Activated CD8-positive, alpha-beta T cell treated with anti-CD3 and anti-CD28 coated beads for 36 hours (primary cell): ENCODE data around the gene GBP4. TPM values are rescaled to one million over a fixed set of nuclear protein-coding genes. Genes with fewer than 3 reads are reported as not detected.

Experiments used
- ATAC-seq: fragments of 200-7000 bp; cut with Tn5 transposase; one replicate; pipeline ENCODE4 v1.10.0; 2021; ENCODE audit warnings: mild to moderate bottlenecking, moderate library complexity
- CTCF ChIA-PET: fragments of 350-600 bp; sonication (Branson Sonifier 250); formaldehyde crosslinking; loops from one replicate; lab custom pipeline; 2021; ENCODE audit warnings: antibody characterized with exemption; lab: Charles Lee
- POLR2A ChIA-PET: fragments of 350-600 bp; sonication (Branson Sonifier 250); formaldehyde crosslinking; loops from one replicate; lab custom pipeline; 2021; ENCODE audit warnings: antibody characterized with exemption; lab: Charles Lee
- DNase-seq: peaks from one replicate; pipeline ENCODE4 v3.0.0-alpha.2; 2020
- H3K27ac Mint-ChIP-seq: one replicate; pipeline ENCODE4 v1.8.0; 2021; ENCODE audit warnings: mild to moderate bottlenecking, mixed read lengths
- H3K27me3 Mint-ChIP-seq: one replicate; pipeline ENCODE4 v1.8.0; 2021; ENCODE audit warnings: mixed read lengths
- H3K36me3 Mint-ChIP-seq: one replicate; pipeline ENCODE4 v1.8.0; 2021; ENCODE audit warnings: low read depth, mixed read lengths
- H3K4me1 Mint-ChIP-seq: one replicate; pipeline ENCODE4 v1.8.0; 2021; ENCODE audit warnings: low read depth, mixed read lengths
- H3K4me3 Mint-ChIP-seq: one replicate; pipeline ENCODE4 v1.8.0; 2021; ENCODE audit warnings: mild to moderate bottlenecking, moderate library complexity, mixed read lengths
- H3K9me3 Mint-ChIP-seq: one replicate; pipeline ENCODE4 v1.8.0; 2021; ENCODE audit warnings: mixed read lengths
- CTCF ChIP-seq: fragments of 200-600 bp; IDR thresholded peaks from one replicate; pipeline ENCODE4 v1.8.0; 2022; ENCODE audit warnings: antibody characterized with exemption, mild to moderate bottlenecking
- intact Hi-C: fragments of 100-400 bp; cut with micrococcal nuclease; formaldehyde crosslinking; loops from one replicate; pipeline ENCODE4 v1.10.0; 2022
- total RNA-seq, 2 experiments: library from RNA; stranded (reverse); gene quantifications; one replicate each; pipeline ENCODE4 v1.2.3, GENCODE V29; 2021

Gene GBP4
- total RNA-seq, 2 experiments from 2014 or later = 34.2 to 38.3 TPM

- POLR2A ChIA-PET = no interaction called here
- no peak overlapping the region for H3K4me3 Mint-ChIP-seq
- no peaks in the 10 kb centered on the region for H3K36me3 Mint-ChIP-seq
- TF ChIP-seq CTCF = no peak
- intact Hi-C loops = no loop called here
- H3K9me3 Mint-ChIP-seq = peaks cover 4% of the 10 kb centered on the region
- DNase-seq (no peak), ATAC-seq (no peak)
- no peak overlapping the region for H3K27ac Mint-ChIP-seq
- H3K4me1 Mint-ChIP-seq = peaks cover 4% of the 10 kb centered on the region
- CTCF ChIA-PET = interaction anchor here (1.2 to 2.2 kb wide), 2 partner anchors 82 to 184 kb away, joined by 4 to 5 read pairs; no protein-coding TSS in a partner anchor
- no peaks in the 10 kb centered on the region for H3K27me3 Mint-ChIP-seq
Observed at GRCh38 chr1:89167590-89168230, 31.0 kb downstream of the GBP4 start.

- Mint-ChIP-seq H3K27me3 (no peaks in the 10 kb centered on the region), H3K36me3 (no peaks in the 10 kb centered on the region), H3K27ac (no peak overlapping the region), H3K4me1 (peaks cover 4% of the 10 kb centered on the region), H3K4me3 (no peak overlapping the region), H3K9me3 (peaks cover 3% of the 10 kb centered on the region)
- no peak for ATAC-seq
- intact Hi-C loops = no loop called here
- TF ChIP-seq CTCF = no peak
- ChIA-PET POLR2A (no interaction called here), CTCF (interaction anchor here (1.2 kb wide), 1 partner anchor 183 kb away, joined by 4 read pairs; no protein-coding TSS in a partner anchor)
- no peak for DNase-seq
Observed at GRCh38 chr1:89166705-89167104, 32.0 kb downstream of the GBP4 start.

GRCh38 chr1:89165811-89166210 lies 32.9 kb downstream of the GBP4 start:
- no peak for ATAC-seq
- TF ChIP-seq CTCF = no peak
- intact Hi-C loops = no loop called here
- Mint-ChIP-seq H3K36me3 (no peaks in the 10 kb centered on the region), H3K27me3 (no peaks in the 10 kb centered on the region), H3K4me3 (no peak overlapping the region), H3K9me3 (peaks cover 8% of the 10 kb centered on the region), H3K27ac (no peak overlapping the region), H3K4me1 (peaks cover under 1% of the 10 kb centered on the region)
- POLR2A ChIA-PET = no interaction called here
- CTCF ChIA-PET = no interaction called here
- no peak for DNase-seq

- H3K4me1 Mint-ChIP-seq = peaks cover 3% of the 10 kb centered on the region
- H3K27ac Mint-ChIP-seq = no peak overlapping the region
- H3K36me3 Mint-ChIP-seq = no peaks in the 10 kb centered on the region
- TF ChIP-seq CTCF = no peak
- POLR2A ChIA-PET = no interaction called here
- DNase-seq = no peak
- no peak overlapping the region for H3K4me3 Mint-ChIP-seq
- no peaks in the 10 kb centered on the region for H3K27me3 Mint-ChIP-seq
- H3K9me3 Mint-ChIP-seq = peaks cover 8% of the 10 kb centered on the region
- ATAC-seq = no peak
- intact Hi-C loops = no loop called here
- CTCF ChIA-PET = no interaction called here
Observed at GRCh38 chr1:89151047-89151446, 47.7 kb downstream of the GBP4 start.

- POLR2A ChIA-PET = interaction anchor here (0.9 kb wide), 1 partner anchor 23 kb away, joined by 5 read pairs; no protein-coding TSS in a partner anchor
- H3K27ac Mint-ChIP-seq = no peak overlapping the region
- no peak for TF ChIP-seq CTCF
- H3K36me3 Mint-ChIP-seq = no peaks in the 10 kb centered on the region
- ATAC-seq (no peak), DNase-seq (no peak)
- no peak overlapping the region for H3K4me3 Mint-ChIP-seq
- H3K4me1 Mint-ChIP-seq = peaks cover 6% of the 10 kb centered on the region
- no peaks in the 10 kb centered on the region for H3K9me3 Mint-ChIP-seq
- no peaks in the 10 kb centered on the region for H3K27me3 Mint-ChIP-seq
- intact Hi-C loops = no loop called here
- CTCF ChIA-PET = no interaction called here
Observed at GRCh38 chr1:89149976-89150375, 48.8 kb downstream of the GBP4 start.
